GM21360 (cell line): ENCODE results near the gene ZNF644.

Experiments used
- ATAC-seq: cut with Tn5 transposase; IDR thresholded peaks from one replicate; pipeline ENCODE4 v1.9.1; 2021; ENCODE audit warnings: mild to moderate bottlenecking, moderate library complexity; ENCODE audit not compliant: unreplicated experiment

The ZNF644 gene

GRCh38 chr1:91022518-91022929 is 689 bp upstream of the ZNF644 start:
- ATAC-seq, result no peak

GRCh38 chr1:91020967-91021685 is 709 bp downstream of the ZNF644 start:
- peak; percentile 36 for ATAC-seq

- no peak for ATAC-seq
Observed at GRCh38 chr1:91020486-91020885, 1.3 kb downstream of the ZNF644 start.

GRCh38 chr1:91018006-91018405 is 3.8 kb downstream of the ZNF644 start:
- ATAC-seq, result no peak

- ATAC-seq, result no peak
Observed at GRCh38 chr1:91015794-91016550, 5.9 kb downstream of the ZNF644 start.

- ATAC-seq, result no peak
Observed at GRCh38 chr1:91015358-91015780, 6.5 kb downstream of the ZNF644 start.

GRCh38 chr1:91014475-91014874 is 7.4 kb downstream of the ZNF644 start:
- ATAC-seq, result no peak

GRCh38 chr1:91013302-91013701 is 8.5 kb downstream of the ZNF644 start:
- no peak for ATAC-seq

- ATAC-seq, result no peak
Observed at GRCh38 chr1:91012196-91012595, 9.6 kb downstream of the ZNF644 start.

GRCh38 chr1:91011726-91012125 is 10.1 kb downstream of the ZNF644 start:
- no peak for ATAC-seq

GRCh38 chr1:91007827-91008226 is 14.0 kb downstream of the ZNF644 start:
- no peak for ATAC-seq

- no peak for ATAC-seq
Observed at GRCh38 chr1:91007092-91007491, 14.7 kb downstream of the ZNF644 start.

GRCh38 chr1:91006113-91006908 is 15.5 kb downstream of the ZNF644 start:
- ATAC-seq, result no peak

GRCh38 chr1:91005285-91005684 is 16.6 kb downstream of the ZNF644 start:
- no peak for ATAC-seq

GRCh38 chr1:91004145-91004544 is 17.7 kb downstream of the ZNF644 start:
- no peak for ATAC-seq

GRCh38 chr1:90996742-90997413 is 25.0 kb downstream of the ZNF644 start:
- ATAC-seq, result no peak

- no peak for ATAC-seq
Observed at GRCh38 chr1:90995311-90995894, 26.4 kb downstream of the ZNF644 start.

GRCh38 chr1:90994461-90994860 is 27.4 kb downstream of the ZNF644 start:
- no peak for ATAC-seq

GRCh38 chr1:90993245-90993644 is 28.6 kb downstream of the ZNF644 start:
- ATAC-seq, result no peak

- no peak for ATAC-seq
Observed at GRCh38 chr1:90990779-90991178, 31.1 kb downstream of the ZNF644 start.

GRCh38 chr1:90989990-90990389 is 31.8 kb downstream of the ZNF644 start:
- ATAC-seq, result no peak
